MG63 (cell line): ENCODE measurements around the gene OR10H1. TPM values are rescaled to one million over a fixed set of nuclear protein-coding genes. Genes with fewer than 3 reads are reported as not detected.
A peak's percentile ranks its signal among the peaks of the same experiment; 100 is the strongest.
"Not testable (repeated sequence)": the region's sequence is repeated elsewhere in the genome, so short reads cannot be mapped to it uniquely, and the experiment has no call there.

Experiments
- DNase-seq: peaks from one replicate; pipeline ENCODE4 v3.0.0-alpha.2; 2020
- H3K27me3 ChIP-seq: fragments of 250-450 bp; sonication (Bioruptor Pico); 2 replicates; pipeline ENCODE4 v1.5.1; 2020; ENCODE audit warnings: mild to moderate bottlenecking, moderate library complexity
- H3K36me3 ChIP-seq: fragments of 250-450 bp; sonication (Bioruptor Pico); 2 replicates; pipeline ENCODE4 v1.5.1; 2020; ENCODE audit warnings: mild to moderate bottlenecking, moderate library complexity
- H3K4me3 ChIP-seq: fragments of 250-450 bp; sonication (Bioruptor Pico); 2 replicates; pipeline ENCODE4 v1.5.1; 2020; ENCODE audit warnings: mild to moderate bottlenecking, moderate library complexity
- H3K9me3 ChIP-seq: fragments of 250-450 bp; sonication (Bioruptor Pico); 2 replicates; pipeline ENCODE4 v1.5.1; 2020; ENCODE audit warnings: mild to moderate bottlenecking, moderate library complexity
- total RNA-seq: library from RNA; depleted of rRNA; stranded (reverse); fragments of >200 nt; shearing (Covaris generic); gene quantifications from 2 replicates; pipeline ENCODE4 v1.2.3, GENCODE V29; 2014; ENCODE audit warnings: low replicate concordance

The OR10H1 gene
- total RNA-seq, 1 experiment from 2014 or later: not detected

- no peaks in the 10 kb centered on the region for H3K36me3 ChIP-seq
- H3K27me3 ChIP-seq: peaks cover 14% of the 10 kb centered on the region; the same call in 1 of the 2 replicates
- no peak for DNase-seq
- H3K9me3 ChIP-seq: no peaks in the 10 kb centered on the region
- H3K4me3 ChIP-seq: no peak within 1 kb of the TSS
These were observed 27.8 kb downstream of the OR10H1 start, which contains the start of gene OR10H5 for GRCh38 chr19:15787611-15788155. Gene OR10H5, plus strand, starts transcription at chr19:15787661. Its CDS starts 6,388 bp downstream, at chr19:15794049.

GRCh38 chr19:15782896-15783295 is 32.6 kb downstream of the OR10H1 start:
- not testable (repeated sequence) for H3K9me3 ChIP-seq

GRCh38 chr19:15782211-15782610 is 33.3 kb downstream of the OR10H1 start:
- Histone ChIP-seq H3K27me3 (peaks cover 8% of the 10 kb centered on the region; the same call in 1 of the 2 replicates), H3K4me3 (no peak overlapping the region), H3K9me3 (no peaks in the 10 kb centered on the region)

More at GRCh38 chr19:15782896-15783295, 32.6 kb downstream of the OR10H1 start:
- H3K36me3 ChIP-seq, DNase-seq, H3K4me3 ChIP-seq: not testable (repeated sequence)
- H3K27me3 ChIP-seq: peaks cover 11% of the 10 kb centered on the region; the same call in 1 of the 2 replicates

GRCh38 chr19:15781661-15782060 is 33.8 kb downstream of the OR10H1 start:
- Histone ChIP-seq H3K27me3 (peaks cover 5% of the 10 kb centered on the region; the same call in 1 of the 2 replicates), H3K4me3 (no peak overlapping the region), H3K36me3 (no peaks in the 10 kb centered on the region), H3K9me3 (no peaks in the 10 kb centered on the region)
- DNase-seq: no peak

More at GRCh38 chr19:15782211-15782610, 33.3 kb downstream of the OR10H1 start:
- DNase-seq: no peak
- H3K36me3 ChIP-seq: no peaks in the 10 kb centered on the region

GRCh38 chr19:15780610-15781418 is 34.6 kb downstream of the OR10H1 start:
- H3K27me3 ChIP-seq: 0 out of 2 replicates have a peak, but pooled peaks cover 2% of the 10 kb centered on the region
- H3K9me3 ChIP-seq: no peaks in the 10 kb centered on the region
- no peak overlapping the region for H3K4me3 ChIP-seq
- H3K36me3 ChIP-seq: no peaks in the 10 kb centered on the region
- DNase-seq: no peak

GRCh38 chr19:15779756-15780476 is 35.5 kb downstream of the OR10H1 start:
- Histone ChIP-seq H3K27me3 (no peaks in the 10 kb centered on the region), H3K9me3 (no peaks in the 10 kb centered on the region), H3K36me3 (no peaks in the 10 kb centered on the region), H3K4me3 (no peak overlapping the region)
- DNase-seq: peak; percentile 79

- Histone ChIP-seq H3K27me3 (no peaks in the 10 kb centered on the region), H3K36me3 (no peaks in the 10 kb centered on the region), H3K9me3 (no peaks in the 10 kb centered on the region), H3K4me3 (no peak overlapping the region)
- DNase-seq: no peak
These were observed 38.2 kb downstream of the OR10H1 start for GRCh38 chr19:15776991-15777970.

- H3K4me3 ChIP-seq: no peak overlapping the region
- no peaks in the 10 kb centered on the region for H3K36me3 ChIP-seq
- H3K27me3 ChIP-seq: no peaks in the 10 kb centered on the region
- DNase-seq: no peak
- no peaks in the 10 kb centered on the region for H3K9me3 ChIP-seq
These were observed 39.2 kb downstream of the OR10H1 start for GRCh38 chr19:15776264-15776663.

GRCh38 chr19:15775249-15775648 is 40.2 kb downstream of the OR10H1 start:
- no peaks in the 10 kb centered on the region for H3K27me3 ChIP-seq

GRCh38 chr19:15774159-15774558 is 41.3 kb downstream of the OR10H1 start:
- not testable (repeated sequence) for H3K36me3 ChIP-seq, DNase-seq, H3K9me3 ChIP-seq, H3K4me3 ChIP-seq, H3K27me3 ChIP-seq

More at GRCh38 chr19:15775249-15775648, 40.2 kb downstream of the OR10H1 start:
- Histone ChIP-seq H3K9me3 (no peaks in the 10 kb centered on the region), H3K4me3 (no peak overlapping the region), H3K36me3 (no peaks in the 10 kb centered on the region)
- no peak for DNase-seq

- Histone ChIP-seq H3K9me3 (no peaks in the 10 kb centered on the region), H3K27me3 (peaks cover 11% of the 10 kb centered on the region), H3K4me3 (no peak overlapping the region), H3K36me3 (no peaks in the 10 kb centered on the region)
- no peak for DNase-seq
These were observed 45.9 kb downstream of the OR10H1 start for GRCh38 chr19:15769586-15769985.

GRCh38 chr19:15759962-15760565 is 55.4 kb downstream of the OR10H1 start:
- Histone ChIP-seq H3K36me3 (no peaks in the 10 kb centered on the region), H3K4me3 (no peak overlapping the region), H3K27me3 (peaks cover 17% of the 10 kb centered on the region), H3K9me3 (no peaks in the 10 kb centered on the region)
- no peak for DNase-seq

GRCh38 chr19:15758379-15758778 is 57.1 kb downstream of the OR10H1 start:
- Histone ChIP-seq H3K27me3 (peaks cover 9% of the 10 kb centered on the region), H3K4me3 (no peak overlapping the region), H3K36me3 (no peaks in the 10 kb centered on the region), H3K9me3 (no peaks in the 10 kb centered on the region)
- no peak for DNase-seq
